B cell (primary cell): ENCODE measurements around the gene ANKRD42. TPM values are rescaled to one million over a fixed set of nuclear protein-coding genes. Genes with fewer than 3 reads are reported as not detected.

Source experiments
- ATAC-seq: fragments of 200-7000 bp; cut with Tn5 transposase; one replicate; pipeline ENCODE4 v1.10.0; 2021; ENCODE audit warnings: low read depth, mild to moderate bottlenecking, moderate number of reproducible peaks, moderate library complexity
- CTCF ChIA-PET: fragments of 350-600 bp; sonication (Branson Sonifier 250); formaldehyde crosslinking; loops from one replicate; lab custom pipeline; 2021; ENCODE audit warnings: antibody characterized with exemption, inconsistent platforms; lab: Charles Lee
- POLR2A ChIA-PET: fragments of 350-600 bp; sonication (Branson Sonifier 250); formaldehyde crosslinking; loops from one replicate; lab custom pipeline; 2021; ENCODE audit warnings: antibody characterized with exemption; lab: Charles Lee
- DNase-seq: peaks from one replicate; pipeline ENCODE4 v3.0.0; 2013
- H2AFZ ChIP-seq: 2 replicates; pipeline ENCODE4 v1.6.1; 2012; ENCODE audit warnings: mild to moderate bottlenecking, low read depth, low read length; ENCODE audit not compliant: insufficient read depth, poor library complexity, severe bottlenecking
- H3K27ac ChIP-seq, 2 donors: 1 replicate in 1 of 2; 2 replicates in 1 of 2; pipeline ENCODE4 v1.5.1; 2012 to 2013; ENCODE audit warnings: low read length in 2 of 2, mild to moderate bottlenecking in 2 of 2, moderate library complexity in 1 of 2
- H3K27me3 ChIP-seq, 4 experiments: fragments of 200-600 bp in 1 of 4; sonication (generic) in 1 of 4; replicated peaks in 1 of 4; 1 replicate in 2 of 4; 2 replicates in 2 of 4; pipeline versions ENCODE4 v1.6.1 to v1.7.0; 2013 to 2016; ENCODE audit warnings: low read length in 3 of 4, mild to moderate bottlenecking in 2 of 4, mixed read lengths in 1 of 4, moderate library complexity in 1 of 4; ENCODE audit not compliant: insufficient read depth in 4 of 4, control insufficient read depth in 3 of 4; ENCODE audit errors: control extremely low read depth in 1 of 4
- H3K36me3 ChIP-seq, 2 experiments: replicated peaks in 1 of 2; 1 replicate in 1 of 2; 2 replicates in 1 of 2; pipeline versions ENCODE4 v1.6.1 to v1.7.1; 2013; ENCODE audit warnings: low read length in 1 of 2; ENCODE audit not compliant: insufficient read depth in 2 of 2, control insufficient read depth in 1 of 2; ENCODE audit errors: control extremely low read depth in 1 of 2, extremely low read depth in 1 of 2
- H3K4me1 ChIP-seq, 2 donors: fragments of 200-600 bp in 1 of 2; sonication (generic) in 1 of 2; 1 replicate in 1 of 2; 2 replicates in 1 of 2; pipeline versions ENCODE4 v1.5.1 to v1.6.1; 2013 to 2017; ENCODE audit warnings: low read length in 2 of 2; ENCODE audit not compliant: control insufficient read depth in 2 of 2, insufficient read depth in 2 of 2
- H3K4me2 ChIP-seq: replicated peaks from 2 replicates; pipeline ENCODE3; 2012; ENCODE audit warnings: mild to moderate bottlenecking, low read depth, low read length; ENCODE audit not compliant: poor library complexity, severe bottlenecking
- H3K4me3 ChIP-seq, 5 experiments: fragments of 200-600 bp in 1 of 5; sonication (generic) in 1 of 5; 1 replicate in 3 of 5; 2 replicates in 2 of 5; pipeline versions ENCODE4 v1.5.1 to v1.7.0; 2011 to 2016; ENCODE audit warnings: low read length in 4 of 5, mild to moderate bottlenecking in 4 of 5, low read depth in 2 of 5, control low read depth in 1 of 5, moderate library complexity in 1 of 5; ENCODE audit not compliant: insufficient read depth in 1 of 5; ENCODE audit errors: control extremely low read depth in 1 of 5, extremely low read depth in 1 of 5
- H3K79me2 ChIP-seq: fragments of 200-600 bp; sonication (generic); one replicate; pipeline ENCODE4 v1.6.0; 2016; ENCODE audit warnings: low read length; ENCODE audit not compliant: control insufficient read depth, insufficient read depth
- H3K9ac ChIP-seq: fragments of 200-600 bp; sonication (generic); 2 replicates; pipeline ENCODE4 v1.6.1; 2017; ENCODE audit warnings: mild to moderate bottlenecking, low read length, moderate library complexity
- H3K9me3 ChIP-seq, 3 donors: one replicate each; pipeline versions ENCODE4 v1.6.1 to v1.7.1; 2013; ENCODE audit warnings: low read length in 2 of 3; ENCODE audit not compliant: control insufficient read depth in 2 of 3, insufficient read depth in 1 of 3; ENCODE audit errors: control extremely low read depth in 1 of 3
- H4K20me1 ChIP-seq: 2 replicates; pipeline ENCODE4 v1.6.0; 2012; ENCODE audit warnings: mild to moderate bottlenecking, low read length; ENCODE audit not compliant: insufficient read depth, control insufficient read depth, poor library complexity, severe bottlenecking
- H3K27ac Mint-ChIP-seq: one replicate; pipeline ENCODE4 v1.8.0; 2021; ENCODE audit warnings: mixed read lengths
- H3K27me3 Mint-ChIP-seq: one replicate; pipeline ENCODE4 v1.8.0; 2021; ENCODE audit warnings: mixed read lengths
- H3K4me1 Mint-ChIP-seq: one replicate; pipeline ENCODE4 v1.8.0; 2021; ENCODE audit warnings: mixed read lengths
- H3K4me3 Mint-ChIP-seq: one replicate; pipeline ENCODE4 v1.8.0; 2021; ENCODE audit warnings: mixed read lengths
- H3K9me3 Mint-ChIP-seq: one replicate; pipeline ENCODE4 v1.8.0; 2022; ENCODE audit warnings: mixed read lengths; ENCODE audit not compliant: insufficient read depth
- CTCF ChIP-seq: fragments of 200-600 bp; IDR thresholded peaks from one replicate; pipeline ENCODE4 v1.8.0; 2022; ENCODE audit warnings: antibody characterized with exemption, mild to moderate bottlenecking
- EZH2 ChIP-seq: IDR thresholded peaks from 2 replicates; pipeline ENCODE4 v1.6.1; 2012; ENCODE audit warnings: borderline replicate concordance, low read depth, mild to moderate bottlenecking, moderate library complexity, low read length; ENCODE audit not compliant: insufficient read depth, poor library complexity, severe bottlenecking
- WGBS: methylation state at CpG from one replicate; pipeline ENCODE4 v1.1.5; 2013; ENCODE audit warnings: missing lambda C conversion rate; ENCODE audit not compliant: insufficient coverage; 5-methylcytosine and 5-hydroxymethylcytosine counted together
- intact Hi-C: fragments of 100-400 bp; cut with micrococcal nuclease; formaldehyde crosslinking; loops from one replicate; pipeline ENCODE4 v1.10.0; 2022
- polyA plus RNA-seq: library from polyadenylated mRNA; depleted of rRNA; stranded (reverse); fragments of >200 nt; gene quantifications from 2 replicates; pipeline ENCODE4 v1.2.3, GENCODE V29; 2012
- total RNA-seq, 2 donors: library from RNA; stranded (reverse); fragments of 120-200 nt in 1 of 2; gene quantifications; 1 replicate in 1 of 2; 2 replicates in 1 of 2; pipeline versions ENCODE4 v1.2.3 to v1.2.4, GENCODE V29; 2013 to 2022

The ANKRD42 gene
- total and polyA plus RNA-seq, 2 donors (not counting 1 experiment from before 2014, with no cell fraction given) = 4.1 to 13.3 TPM

GRCh38 chr11:83219095-83219494, 25.6 kb downstream of the ANKRD42 start:
- 90% methylated on average over 7 of the region's 8 CpGs for WGBS
- no peaks in the 10 kb centered on the region for H3K36me3 ChIP-seq
- no peaks in the 10 kb centered on the region for H4K20me1 ChIP-seq
- TF ChIP-seq CTCF (no peak), EZH2 (no peak)
- no peak overlapping the region for H3K27ac ChIP-seq
- H3K79me2 ChIP-seq = no peaks in the 10 kb centered on the region
- no peak overlapping the region for H3K9ac ChIP-seq
- H3K27me3 ChIP-seq = peaks cover 0 to 3% (median 0%) of the 10 kb centered on the region in 4 experiments
- DNase-seq (no peak), ATAC-seq (no peak)
- Mint-ChIP-seq H3K4me3 (no peak overlapping the region), H3K9me3 (no peaks in the 10 kb centered on the region), H3K27ac (no peak overlapping the region), H3K4me1 (no peaks in the 10 kb centered on the region), H3K27me3 (no peaks in the 10 kb centered on the region)
- ChIA-PET CTCF (interaction anchor here (1.3 kb wide), 1 partner anchor 30 kb away, joined by 3 read pairs; no protein-coding TSS in a partner anchor), POLR2A (no interaction called here)
- intact Hi-C loops = no loop called here
- H3K9me3 ChIP-seq = no peaks in the 10 kb centered on the region
- no peak overlapping the region for H3K4me3 ChIP-seq
- H3K4me2 ChIP-seq = no peak overlapping the region
- H2AFZ ChIP-seq = no peak overlapping the region
- no peaks in the 10 kb centered on the region for H3K4me1 ChIP-seq

GRCh38 chr11:83220260-83220659, 26.7 kb downstream of the ANKRD42 start:
- Mint-ChIP-seq H3K9me3 (no peaks in the 10 kb centered on the region), H3K4me1 (no peaks in the 10 kb centered on the region), H3K27ac (no peak overlapping the region), H3K4me3 (no peak overlapping the region), H3K27me3 (no peaks in the 10 kb centered on the region)
- H3K9me3 ChIP-seq = no peaks in the 10 kb centered on the region
- no peak for TF ChIP-seq CTCF
- peaks cover 0 to 3% (median 0%) of the 10 kb centered on the region in 4 experiments for H3K27me3 ChIP-seq
- intact Hi-C loops = no loop called here
- ATAC-seq (no peak), DNase-seq (no peak)
- ChIA-PET CTCF (no interaction called here), POLR2A (no interaction called here)
- H3K27ac ChIP-seq = no peak overlapping the region
- no peaks in the 10 kb centered on the region for H3K4me1 ChIP-seq
- no peak overlapping the region for H3K4me2 ChIP-seq
- no peaks in the 10 kb centered on the region for H3K79me2 ChIP-seq
- H3K9ac ChIP-seq = no peak overlapping the region
- no peaks in the 10 kb centered on the region for H4K20me1 ChIP-seq
- no peak overlapping the region for H2AFZ ChIP-seq
- WGBS = 97% methylated on average over 10 of the region's 10 CpGs
- no peak overlapping the region for H3K4me3 ChIP-seq
- H3K36me3 ChIP-seq = no peaks in the 10 kb centered on the region
